Body of pancreas (tissue), 4 donors: ENCODE measurements around the gene MAP3K12. TPM values are rescaled to one million over a fixed set of nuclear protein-coding genes. Genes with fewer than 3 reads are reported as not detected.

Experiments used
- ATAC-seq: fragments of 150-250 bp; one replicate; pipeline ENCODE4 v1.9.1; 2016
- DNase-seq, 4 donors: peaks; one replicate each; pipeline ENCODE4 v3.0.0-alpha.2; 2019
- H3K27ac ChIP-seq, 4 donors: fragments of 200-600 bp; sonication (generic); 1 replicate in 3 of 4; 2 replicates in 1 of 4; pipeline versions ENCODE4 v1.5.1 to v1.6.1; 2016 to 2019; ENCODE audit warnings: mild to moderate bottlenecking in 1 of 4, mixed read lengths in 1 of 4, moderate library complexity in 1 of 4
- H3K27me3 ChIP-seq, 2 donors: fragments of 200-600 bp; sonication (generic); one replicate each; pipeline ENCODE4 v1.6.0; 2016; ENCODE audit warnings: mild to moderate bottlenecking in 1 of 2
- H3K36me3 ChIP-seq, 2 donors: fragments of 200-600 bp; sonication (generic); replicated peaks in 1 of 2; 2 replicates each; pipeline ENCODE4 v1.5.1; 2016; ENCODE audit warnings: low read depth in 2 of 2; ENCODE audit not compliant: insufficient read depth in 1 of 2
- H3K4me1 ChIP-seq: fragments of 200-600 bp; sonication (generic); one replicate; pipeline ENCODE4 v1.6.0; 2016
- H3K4me3 ChIP-seq, 2 donors: fragments of 200-600 bp; sonication (generic); 1 replicate in 1 of 2; 2 replicates in 1 of 2; pipeline ENCODE4 v1.5.1; 2016 to 2019
- H3K9me3 ChIP-seq, 3 donors: fragments of 200-600 bp; sonication (generic); 1 replicate in 2 of 3; 2 replicates in 1 of 3; pipeline ENCODE4 v1.5.1; 2016
- CTCF ChIP-seq, 7 experiments: fragments of 450-650 bp in 4 of 7; fragments of 200-600 bp in 3 of 7; sonication (generic) in 3 of 7; IDR thresholded peaks; one replicate each; pipeline ENCODE4 v1.5.1; 2016 to 2019; ENCODE audit warnings: antibody characterized with exemption in 7 of 7
- POLR2A ChIP-seq, 3 donors: fragments of 450-650 bp; IDR thresholded peaks; one replicate each; pipeline ENCODE4 v1.6.1; 2016; ENCODE audit warnings: antibody characterized with exemption in 3 of 3, mild to moderate bottlenecking in 2 of 3
- WGBS, 2 donors: methylation state at CpG; one replicate each; pipeline ENCODE4 v1.1.5; 2017; 5-methylcytosine and 5-hydroxymethylcytosine counted together
- intact Hi-C: fragments of 100-400 bp; cut with DNase I; formaldehyde crosslinking; loops from one replicate; pipeline ENCODE4 v1.15.1; 2023
- total RNA-seq, 2 donors: library from RNA; depleted of rRNA; stranded (reverse); fragments of >200 nt; gene quantifications; one replicate each; pipeline ENCODE4 v1.1.0, GENCODE V29; 2016

MAP3K12 gene
- total RNA-seq, 2 donors from 2014 or later: 10.9 to 34.6 TPM

GRCh38 chr12:53463802-53464560 is 35.3 kb downstream of the MAP3K12 start:
- no peak overlapping the region for H3K27ac ChIP-seq
- TF ChIP-seq CTCF (IDR thresholded peaks at IDR 0.05) (no peak), POLR2A (IDR thresholded peaks at IDR 0.05) (no peak)
- H3K4me3 ChIP-seq: no peak overlapping the region
- H3K36me3 ChIP-seq: peaks cover 44 to 81% of the 10 kb centered on the region in 2 donors
- H3K4me1 ChIP-seq: no peaks in the 10 kb centered on the region
- intact Hi-C loops: no loop called here
- no peak for DNase-seq
- no peaks in the 10 kb centered on the region for H3K9me3 ChIP-seq
- H3K27me3 ChIP-seq: no peaks in the 10 kb centered on the region
- no peak for ATAC-seq
- 54 to 55% methylated on average over 5 of the region's 5 CpGs for WGBS, 2 donors

- no peak for ATAC-seq
- H3K4me1 ChIP-seq: no peaks in the 10 kb centered on the region
- no peak overlapping the region for H3K27ac ChIP-seq
These were observed 36.3 kb downstream of the MAP3K12 start for GRCh38 chr12:53462935-53463334.

GRCh38 chr12:53461591-53461990 is 37.7 kb downstream of the MAP3K12 start:
- TF ChIP-seq CTCF (IDR thresholded peaks at IDR 0.05): no peak
- TF ChIP-seq POLR2A (IDR thresholded peaks at IDR 0.05): no peak
- Histone ChIP-seq H3K4me3 (no peak overlapping the region), H3K27me3 (no peaks in the 10 kb centered on the region), H3K4me1 (no peaks in the 10 kb centered on the region), H3K27ac (no peak overlapping the region), H3K36me3 (peaks cover 56 to 81% of the 10 kb centered on the region in 2 donors), H3K9me3 (no peaks in the 10 kb centered on the region)
- 80 to 81% methylated on average over 8 of the region's 8 CpGs for WGBS, 2 donors
- DNase-seq (no peak), ATAC-seq (no peak)
- intact Hi-C loops: no loop called here

More at GRCh38 chr12:53462935-53463334, 36.3 kb downstream of the MAP3K12 start:
- WGBS, 2 donors: 53 to 57% methylated on average over 3 of the region's 3 CpGs
- Histone ChIP-seq H3K27me3 (no peaks in the 10 kb centered on the region), H3K9me3 (no peaks in the 10 kb centered on the region), H3K4me3 (no peak overlapping the region), H3K36me3 (peaks cover 50 to 82% of the 10 kb centered on the region in 2 donors)
- TF ChIP-seq POLR2A (IDR thresholded peaks at IDR 0.05) (no peak), CTCF (IDR thresholded peaks at IDR 0.05) (no peak)
- no peak for DNase-seq
- intact Hi-C loops: no loop called here

GRCh38 chr12:53461059-53461458 is 38.2 kb downstream of the MAP3K12 start:
- 69 to 75% methylated on average over 3 of the region's 3 CpGs for WGBS, 2 donors
- H3K9me3 ChIP-seq: no peaks in the 10 kb centered on the region
- H3K27me3 ChIP-seq: no peaks in the 10 kb centered on the region
- intact Hi-C loops: no loop called here
- H3K27ac ChIP-seq: no peak overlapping the region
- H3K36me3 ChIP-seq: peaks cover 60 to 85% of the 10 kb centered on the region in 2 donors
- ATAC-seq (no peak), DNase-seq (no peak)
- no peak overlapping the region for H3K4me3 ChIP-seq
- no peak for TF ChIP-seq CTCF (IDR thresholded peaks at IDR 0.05)
- TF ChIP-seq POLR2A (IDR thresholded peaks at IDR 0.05): no peak
- H3K4me1 ChIP-seq: no peaks in the 10 kb centered on the region

- no peaks in the 10 kb centered on the region for H3K27me3 ChIP-seq
- H3K36me3 ChIP-seq: peaks cover 50 to 84% of the 10 kb centered on the region in 2 donors
- WGBS, 2 donors: 69% methylated on average over 4 of the region's 4 CpGs
These were observed 40.2 kb downstream of the MAP3K12 start for GRCh38 chr12:53459097-53459496.

More at GRCh38 chr12:53459097-53459496, 40.2 kb downstream of the MAP3K12 start:
- no peaks in the 10 kb centered on the region for H3K9me3 ChIP-seq
- no peak overlapping the region for H3K27ac ChIP-seq
- no peak overlapping the region for H3K4me3 ChIP-seq
- TF ChIP-seq CTCF (IDR thresholded peaks at IDR 0.05) (no peak), POLR2A (IDR thresholded peaks at IDR 0.05) (no peak)
- H3K4me1 ChIP-seq: peaks cover 8% of the 10 kb centered on the region
- ATAC-seq (no peak), DNase-seq (no peak)
- intact Hi-C loops: no loop called here
